ENCODE results near the gene TPK1. TPM values are rescaled to one million over a fixed set of nuclear protein-coding genes. Genes with fewer than 3 reads are reported as not detected.
"Not testable (repeated sequence)": the region's sequence is repeated elsewhere in the genome, so short reads cannot be mapped to it uniquely, and the experiment has no call there.

The TPK1 gene
- polyA plus RNA-seq, 1 of the 3 experiments (the other 2 are of a cell fraction): 3.3 TPM

DNA sequence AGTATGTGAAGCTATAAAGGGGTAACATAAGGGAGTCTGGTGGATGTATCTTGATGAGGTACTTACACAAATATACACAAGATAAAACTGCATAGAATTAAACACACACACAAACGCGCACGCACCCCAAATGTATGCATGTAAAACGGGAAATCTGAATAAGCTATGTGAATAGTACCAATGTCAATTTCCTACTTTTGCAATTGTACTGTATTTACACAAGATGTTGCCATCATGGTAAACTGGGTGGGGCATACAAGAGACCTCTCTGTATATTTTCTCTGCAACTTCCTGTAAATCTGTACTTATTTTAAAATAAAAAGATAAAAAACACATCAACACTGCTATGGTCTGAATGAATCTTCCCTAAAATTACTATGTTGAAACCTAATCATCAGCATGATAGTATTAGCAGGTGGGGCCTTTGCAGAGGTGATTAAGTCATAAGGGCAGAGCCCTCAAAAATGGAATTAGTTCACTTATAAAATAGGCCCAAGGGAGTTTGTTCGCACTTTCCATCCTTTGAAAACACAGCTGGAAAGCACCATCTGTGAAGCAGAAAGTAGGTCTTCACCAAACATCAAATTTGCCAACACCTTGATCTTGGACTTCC, 30.1 kb downstream of the TPK1 start:
- Histone ChIP-seq H3K36me3 (replicated peaks in 1 of 2; ENCODE audit: control insufficient read depth in 1 of 2, insufficient read depth in 2 of 2, low read length in 1 of 2) (no peaks in the 10 kb centered on the region), H3K27ac (ENCODE audit: low read depth in 2 of 2, low read length in 1 of 2) (no peak overlapping the region), H3K4me1 (ENCODE audit: control insufficient read depth in 1 of 2, insufficient read depth in 2 of 2, low read depth in 1 of 2, low read length in 1 of 2) (no peaks in the 10 kb centered on the region), H3F3A (replicated peaks; ENCODE audit: insufficient read depth) (no peaks in the 10 kb centered on the region), H3K79me2 (ENCODE audit: insufficient read depth) (no peaks in the 10 kb centered on the region), H3K9ac (no peak overlapping the region), H3K4me3 (ENCODE audit: low read depth in 2 of 2, low read length in 1 of 2) (no peak overlapping the region), H3K4me2 (no peak overlapping the region), H3K9me2 (no peaks in the 10 kb centered on the region), H4K20me1 (ENCODE audit: insufficient read depth) (no peaks in the 10 kb centered on the region), H3K9me3 (no peaks in the 10 kb centered on the region), H3K27me3 (ENCODE audit: insufficient read depth) (no peaks in the 10 kb centered on the region), H2AFZ (ENCODE audit: low read depth) (no peak overlapping the region)
- DNase-seq: no peak
- TF ChIP-seq CHD2 (IDR thresholded peaks at IDR 0.05; ENCODE audit: low read length, partially characterized antibody) (no peak), RFX5 (IDR thresholded peaks at IDR 0.05; ENCODE audit: low read length) (no peak), EP300 (IDR thresholded peaks at IDR 0.05; ENCODE audit: borderline replicate concordance in 1 of 2, low read depth in 1 of 2, low read length in 1 of 2) (no peak), NRF1 (IDR thresholded peaks at IDR 0.05; ENCODE audit: low read depth, low read length) (no peak), FOXJ3 (CRISPR knock-in tag; IDR thresholded peaks at IDR 0.05) (no peak), FOSL2 (IDR thresholded peaks at IDR 0.05; ENCODE audit: borderline replicate concordance, low read depth) (no peak), GATA2 (CRISPR knock-in tag; IDR thresholded peaks at IDR 0.05) (no peak), YY1 (IDR thresholded peaks at IDR 0.05; ENCODE audit: low read depth) (no peak), MXI1 (IDR thresholded peaks at IDR 0.05; ENCODE audit: low read depth, low read length) (no peak)
- TF ChIP-seq, protein P1, sequence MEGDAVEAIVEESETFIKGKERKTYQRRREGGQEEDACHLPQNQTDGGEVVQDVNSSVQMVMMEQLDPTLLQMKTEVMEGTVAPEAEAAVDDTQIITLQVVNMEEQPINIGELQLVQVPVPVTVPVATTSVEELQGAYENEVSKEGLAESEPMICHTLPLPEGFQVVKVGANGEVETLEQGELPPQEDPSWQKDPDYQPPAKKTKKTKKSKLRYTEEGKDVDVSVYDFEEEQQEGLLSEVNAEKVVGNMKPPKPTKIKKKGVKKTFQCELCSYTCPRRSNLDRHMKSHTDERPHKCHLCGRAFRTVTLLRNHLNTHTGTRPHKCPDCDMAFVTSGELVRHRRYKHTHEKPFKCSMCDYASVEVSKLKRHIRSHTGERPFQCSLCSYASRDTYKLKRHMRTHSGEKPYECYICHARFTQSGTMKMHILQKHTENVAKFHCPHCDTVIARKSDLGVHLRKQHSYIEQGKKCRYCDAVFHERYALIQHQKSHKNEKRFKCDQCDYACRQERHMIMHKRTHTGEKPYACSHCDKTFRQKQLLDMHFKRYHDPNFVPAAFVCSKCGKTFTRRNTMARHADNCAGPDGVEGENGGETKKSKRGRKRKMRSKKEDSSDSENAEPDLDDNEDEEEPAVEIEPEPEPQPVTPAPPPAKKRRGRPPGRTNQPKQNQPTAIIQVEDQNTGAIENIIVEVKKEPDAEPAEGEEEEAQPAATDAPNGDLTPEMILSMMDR (IDR thresholded peaks at IDR 0.05): no peak
- TF ChIP-seq, protein P2, sequence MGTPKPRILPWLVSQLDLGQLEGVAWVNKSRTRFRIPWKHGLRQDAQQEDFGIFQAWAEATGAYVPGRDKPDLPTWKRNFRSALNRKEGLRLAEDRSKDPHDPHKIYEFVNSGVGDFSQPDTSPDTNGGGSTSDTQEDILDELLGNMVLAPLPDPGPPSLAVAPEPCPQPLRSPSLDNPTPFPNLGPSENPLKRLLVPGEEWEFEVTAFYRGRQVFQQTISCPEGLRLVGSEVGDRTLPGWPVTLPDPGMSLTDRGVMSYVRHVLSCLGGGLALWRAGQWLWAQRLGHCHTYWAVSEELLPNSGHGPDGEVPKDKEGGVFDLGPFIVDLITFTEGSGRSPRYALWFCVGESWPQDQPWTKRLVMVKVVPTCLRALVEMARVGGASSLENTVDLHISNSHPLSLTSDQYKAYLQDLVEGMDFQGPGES (IDR thresholded peaks at IDR 0.05; ENCODE audit: low read depth, low read length): no peak
- 62% methylated on average over 5 of the region's 5 CpGs for WGBS (ENCODE audit: low lambda C conversion rate)
- ChIA-PET POLR2A (no interaction called here), CTCF (interaction anchor here (1.0 kb wide), 2 partner anchors 10 to 30 kb away, joined by 3 read pairs; partner anchors contain the start of gene TPK1)

GRCh38 chr7:144800678-144801436, 35.0 kb downstream of the TPK1 start:
- H3K9me3 ChIP-seq; H3F3A ChIP-seq (replicated peaks; ENCODE audit: insufficient read depth); POLR2A ChIA-PET; H3K9me2 ChIP-seq; H3K79me2 ChIP-seq (ENCODE audit: insufficient read depth); H3K4me2 ChIP-seq; H3K27ac ChIP-seq (ENCODE audit: low read depth in 2 of 2, low read length in 1 of 2); H3K36me3 ChIP-seq (replicated peaks in 1 of 2; ENCODE audit: control insufficient read depth in 1 of 2, insufficient read depth in 2 of 2, low read length in 1 of 2); H3K27me3 ChIP-seq (ENCODE audit: insufficient read depth); H2AFZ ChIP-seq (ENCODE audit: low read depth); H4K20me1 ChIP-seq (ENCODE audit: insufficient read depth); H3K9ac ChIP-seq; DNase-seq; H3K4me1 ChIP-seq (ENCODE audit: control insufficient read depth in 1 of 2, insufficient read depth in 2 of 2, low read depth in 1 of 2, low read length in 1 of 2); H3K4me3 ChIP-seq (ENCODE audit: low read depth in 2 of 2, low read length in 1 of 2); CTCF ChIA-PET: not testable (repeated sequence)
- 11% methylated on average over 4 of the region's 4 CpGs for WGBS (ENCODE audit: low lambda C conversion rate)
